Lower leg skin (tissue), 3 donors: ENCODE measurements around the gene ACACA.

Experiments used
- CTCF ChIP-seq, 3 donors: fragments of 450-650 bp; IDR thresholded peaks; one replicate each; pipeline ENCODE4 v1.5.1; 2016; ENCODE audit warnings: antibody characterized with exemption in 3 of 3, mild to moderate bottlenecking in 3 of 3, moderate library complexity in 2 of 3
- POLR2A ChIP-seq, 2 donors: fragments of 450-650 bp; IDR thresholded peaks; one replicate each; pipeline ENCODE4 v1.6.1; 2016 to 2017; ENCODE audit warnings: antibody characterized with exemption in 2 of 2, mild to moderate bottlenecking in 1 of 2, moderate library complexity in 1 of 2

- TF ChIP-seq CTCF (IDR thresholded peaks at IDR 0.05) (no peak), POLR2A (IDR thresholded peaks at IDR 0.05) (no peak)
Observed at GRCh38 chr17:37134050-37134449, 272.6 kb downstream of the ACACA start.
